BE2C (cell line): ENCODE data around the gene FKBP4.

ENCODE experiments used
- DNase-seq: peaks from one replicate; pipeline ENCODE4 v3.0.0-alpha.2; 2020
- H3K27me3 ChIP-seq: fragments of 250-450 bp; sonication (Bioruptor Pico); 2 replicates; pipeline ENCODE4 v1.5.1; 2020; ENCODE audit warnings: mild to moderate bottlenecking
- H3K36me3 ChIP-seq: fragments of 250-450 bp; sonication (Bioruptor Pico); 2 replicates; pipeline ENCODE4 v1.5.1; 2020; ENCODE audit warnings: mild to moderate bottlenecking
- H3K4me1 ChIP-seq: fragments of 250-450 bp; sonication (Bioruptor Pico); 2 replicates; pipeline ENCODE4 v1.5.1; 2020
- H3K4me3 ChIP-seq: 2 replicates; pipeline ENCODE4 v1.5.1; 2011; ENCODE audit warnings: low read depth, low read length
- H3K9me3 ChIP-seq: fragments of 250-450 bp; sonication (Bioruptor Pico); 2 replicates; pipeline ENCODE4 v1.5.1; 2020
- CTCF ChIP-seq: IDR thresholded peaks from 2 replicates; pipeline ENCODE4 v1.5.1; 2012; ENCODE audit warnings: mild to moderate bottlenecking, low read depth, low read length

Gene FKBP4

GRCh38 chr12:2773199-2773875, 21.4 kb upstream of the FKBP4 start:
- no peaks in the 10 kb centered on the region for H3K36me3 ChIP-seq
- H3K4me1 ChIP-seq = no peaks in the 10 kb centered on the region
- no peaks in the 10 kb centered on the region for H3K9me3 ChIP-seq
- no peak overlapping the region for H3K4me3 ChIP-seq
- no peaks in the 10 kb centered on the region; the same call in none of the 2 replicates for H3K27me3 ChIP-seq
- TF ChIP-seq CTCF = no peak
- DNase-seq = no peak

DNA sequence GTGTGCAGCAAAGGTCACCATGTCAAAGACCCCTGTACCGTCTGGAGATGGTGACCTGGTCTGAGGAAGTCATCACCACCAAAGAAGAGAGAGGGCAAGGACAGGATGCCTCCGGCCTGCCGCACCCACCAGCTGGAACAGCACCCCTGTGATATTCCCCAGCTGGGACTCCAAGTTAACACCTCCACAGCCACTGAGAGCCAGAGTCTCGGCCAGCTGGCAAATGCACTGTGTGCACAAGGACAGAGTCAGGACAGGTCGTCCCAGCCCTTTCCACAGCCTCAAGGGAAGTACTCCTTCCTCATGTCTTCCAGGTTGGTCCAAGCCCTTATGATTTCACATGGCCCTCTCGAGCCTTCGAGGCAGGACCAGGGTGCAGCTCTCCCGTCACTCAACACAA, 19.3 kb upstream of the FKBP4 start:
- no peaks in the 10 kb centered on the region for H3K36me3 ChIP-seq
- no peak for DNase-seq
- no peaks in the 10 kb centered on the region for H3K9me3 ChIP-seq

GRCh38 chr12:2776129-2776806, 18.5 kb upstream of the FKBP4 start:
- Histone ChIP-seq H3K9me3 (no peaks in the 10 kb centered on the region), H3K4me3 (no peak overlapping the region), H3K27me3 (peaks cover 7% of the 10 kb centered on the region), H3K4me1 (no peaks in the 10 kb centered on the region), H3K36me3 (no peaks in the 10 kb centered on the region)
- DNase-seq = no peak
- TF ChIP-seq CTCF = no peak

More for the DNA sequence above, 19.3 kb upstream of the FKBP4 start:
- no peak overlapping the region for H3K4me3 ChIP-seq
- peaks cover 7% of the 10 kb centered on the region for H3K27me3 ChIP-seq
- H3K4me1 ChIP-seq = no peaks in the 10 kb centered on the region
- TF ChIP-seq CTCF = no peak

DNA sequence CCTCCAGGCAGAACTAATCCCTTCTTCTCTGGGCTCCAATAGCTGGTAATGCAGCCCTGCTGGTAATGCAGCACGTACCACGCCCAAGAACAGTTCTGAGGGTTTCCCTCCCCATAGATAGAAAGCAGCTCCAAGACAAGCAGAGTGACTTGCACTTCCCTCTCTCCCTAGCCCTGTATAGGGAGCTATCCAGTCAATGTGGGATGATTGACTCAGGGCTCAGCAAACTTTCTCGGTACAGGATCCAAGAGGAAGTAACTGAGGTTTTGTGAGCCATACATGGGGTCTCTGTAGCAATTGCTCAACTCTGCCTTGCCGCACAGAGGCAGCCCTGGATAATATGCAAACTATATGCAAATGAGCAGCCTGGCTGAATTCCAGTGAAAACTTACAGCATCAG, 15.5 kb upstream of the FKBP4 start:
- no peak for DNase-seq
- Histone ChIP-seq H3K27me3 (peaks cover 17% of the 10 kb centered on the region), H3K4me1 (no peaks in the 10 kb centered on the region), H3K36me3 (no peaks in the 10 kb centered on the region), H3K4me3 (no peak overlapping the region), H3K9me3 (no peaks in the 10 kb centered on the region)
- no peak for TF ChIP-seq CTCF

DNA sequence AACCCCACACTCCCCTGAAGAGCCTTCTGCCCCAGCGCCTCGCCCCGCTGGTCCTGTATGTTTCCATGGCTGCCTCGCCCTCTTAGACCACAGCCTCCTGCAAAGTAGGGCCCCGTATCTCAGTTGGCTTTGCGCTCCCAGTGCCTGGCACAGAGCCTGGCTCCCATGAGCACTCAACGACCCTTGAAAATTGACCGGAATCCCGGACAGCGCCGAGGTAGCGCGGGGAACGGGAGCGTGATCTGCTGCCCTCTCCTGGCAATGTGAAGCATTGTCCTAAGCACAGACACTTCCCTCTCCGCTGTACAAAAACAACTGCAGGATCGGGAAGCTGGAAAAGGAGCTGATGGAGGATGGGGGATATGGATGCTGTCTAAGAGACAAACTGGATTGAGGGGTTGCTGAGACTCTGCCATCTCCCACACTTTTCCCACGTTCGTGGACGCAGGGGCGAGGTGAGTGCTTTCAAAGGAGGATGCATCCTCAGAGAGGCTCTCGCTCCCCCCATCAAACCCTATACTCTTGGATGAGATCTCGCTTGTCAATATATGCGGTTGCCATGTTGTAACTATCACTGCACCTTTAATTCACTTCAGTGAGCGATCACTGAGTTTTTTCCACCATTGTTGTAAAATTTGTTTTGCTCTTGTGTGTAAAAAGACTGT, 10.7 kb upstream of the FKBP4 start:
- TF ChIP-seq CTCF = peak; percentile 93
- Histone ChIP-seq H3K9me3 (no peaks in the 10 kb centered on the region), H3K36me3 (no peaks in the 10 kb centered on the region), H3K4me3 (peak overlapping the region; percentile 24), H3K4me1 (no peaks in the 10 kb centered on the region), H3K27me3 (peaks cover 33% of the 10 kb centered on the region)
- DNase-seq = peak; percentile 71

GRCh38 chr12:2785017-2785416, 9.8 kb upstream of the FKBP4 start:
- Histone ChIP-seq H3K4me3 (no peak overlapping the region), H3K9me3 (no peaks in the 10 kb centered on the region), H3K27me3 (peaks cover 29% of the 10 kb centered on the region), H3K36me3 (no peaks in the 10 kb centered on the region), H3K4me1 (no peaks in the 10 kb centered on the region)
- TF ChIP-seq CTCF = no peak
- DNase-seq = no peak
